SK-N-MC (cell line): ENCODE results near the gene ATP5MC3.

Source experiments
- EZH2 ChIP-seq: fragments of 200-600 bp; sonication (generic); IDR thresholded peaks from one replicate; pipeline ENCODE4 v1.6.1; 2017; ENCODE audit warnings: antibody characterized with exemption
- POLR2AphosphoS5 ChIP-seq: IDR thresholded peaks from 2 replicates; pipeline ENCODE4 v1.6.1; 2012; ENCODE audit warnings: mild to moderate bottlenecking, low read depth, low read length, borderline replicate concordance

DNA sequence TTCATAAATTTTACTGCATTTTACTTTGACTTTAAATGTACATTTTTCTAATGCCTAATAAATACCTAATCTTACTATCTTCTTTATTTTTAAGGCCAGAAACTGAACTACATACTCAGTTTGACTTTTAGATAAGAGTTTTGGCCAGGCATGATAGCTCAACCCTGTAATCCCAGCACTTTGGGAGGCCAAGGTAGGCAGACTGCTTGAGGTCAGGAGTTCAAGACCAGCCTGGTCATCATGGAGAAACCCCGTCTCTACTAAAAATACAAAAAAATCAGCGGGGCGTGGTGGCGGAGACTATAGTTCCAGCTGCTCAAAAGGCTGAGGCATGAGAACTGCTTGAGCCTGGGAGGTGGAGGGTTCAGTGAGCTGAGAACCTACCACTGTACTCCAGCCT lies 22.6 kb downstream of the ATP5MC3 start:
- no peak for TF ChIP-seq POLR2AphosphoS5
- no peak for TF ChIP-seq EZH2
